H9 (cell line): ENCODE results near the gene ZNF133. TPM values are rescaled to one million over a fixed set of nuclear protein-coding genes. Genes with fewer than 3 reads are reported as not detected.

Experiments used
- DNase-seq: peaks from one replicate; pipeline ENCODE4 v3.0.0-alpha.2; 2017
- H2AFZ ChIP-seq: one replicate; pipeline ENCODE4 v1.6.1; 2013; ENCODE audit warnings: mild to moderate bottlenecking, low read length, control low read depth, moderate library complexity
- H2AK5ac ChIP-seq: 2 replicates; pipeline ENCODE4 v1.6.1; 2013; ENCODE audit warnings: low read length, control low read depth, mixed read lengths; ENCODE audit not compliant: insufficient read length
- H2BK120ac ChIP-seq: one replicate; pipeline ENCODE4 v1.6.1; 2013; ENCODE audit warnings: low read depth, mild to moderate bottlenecking, low read length, control low read depth, inconsistent platforms; ENCODE audit not compliant: poor library complexity, severe bottlenecking
- H2BK12ac ChIP-seq: 2 replicates; pipeline ENCODE4 v1.6.1; 2013; ENCODE audit warnings: low read length, control low read depth, mixed read lengths, low read depth; ENCODE audit not compliant: insufficient read length
- H2BK15ac ChIP-seq: 2 replicates; pipeline ENCODE4 v1.6.1; 2013; ENCODE audit warnings: low read depth, low read length, control low read depth
- H2BK20ac ChIP-seq: one replicate; pipeline ENCODE4 v1.6.1; 2013; ENCODE audit warnings: low read depth, mild to moderate bottlenecking, low read length, control low read depth, inconsistent platforms; ENCODE audit not compliant: poor library complexity, severe bottlenecking
- H2BK5ac ChIP-seq: 2 replicates; pipeline ENCODE4 v1.6.1; 2013; ENCODE audit warnings: low read length, control low read depth, mixed read lengths; ENCODE audit not compliant: insufficient read length
- H3K14ac ChIP-seq: 2 replicates; pipeline ENCODE4 v1.6.1; 2013; ENCODE audit warnings: low read length, control low read depth; ENCODE audit not compliant: insufficient read depth
- H3K18ac ChIP-seq: 2 replicates; pipeline ENCODE4 v1.6.1; 2013; ENCODE audit warnings: low read depth, mild to moderate bottlenecking, mixed read lengths, low read length, control low read depth; ENCODE audit not compliant: insufficient read length
- H3K23ac ChIP-seq: 2 replicates; pipeline ENCODE4 v1.6.1; 2013; ENCODE audit warnings: low read length, control low read depth, mixed read lengths, low read depth; ENCODE audit not compliant: insufficient read length
- H3K23me2 ChIP-seq: 2 replicates; pipeline ENCODE4 v1.6.1; 2013; ENCODE audit warnings: low read depth, mild to moderate bottlenecking, mixed read lengths, low read length, control low read depth; ENCODE audit not compliant: insufficient read length, poor library complexity, severe bottlenecking
- H3K27ac ChIP-seq: 2 replicates; pipeline ENCODE4 v1.5.1; 2013; ENCODE audit warnings: low read length, control low read depth, mixed read lengths, low read depth; ENCODE audit not compliant: insufficient read length
- H3K27me3 ChIP-seq: 2 replicates; pipeline ENCODE4 v1.6.1; 2013; ENCODE audit warnings: low read length, control low read depth, inconsistent platforms; ENCODE audit not compliant: insufficient read depth
- H3K4ac ChIP-seq: 2 replicates; pipeline ENCODE4 v1.6.1; 2013; ENCODE audit warnings: low read depth, mild to moderate bottlenecking, control low read depth, inconsistent platforms, low read length, moderate library complexity
- H3K4me1 ChIP-seq: 2 replicates; pipeline ENCODE4 v1.6.1; 2013; ENCODE audit warnings: low read length, control low read depth, inconsistent platforms; ENCODE audit not compliant: insufficient read depth
- H3K4me2 ChIP-seq: 2 replicates; pipeline ENCODE4 v1.6.1; 2013; ENCODE audit warnings: low read length, control low read depth, mixed read lengths; ENCODE audit not compliant: insufficient read length, insufficient read depth
- H3K56ac ChIP-seq: 2 replicates; pipeline ENCODE4 v1.6.1; 2013; ENCODE audit warnings: low read depth, mild to moderate bottlenecking, mixed read lengths, low read length, control low read depth; ENCODE audit not compliant: insufficient read length
- H3K79me1 ChIP-seq: 2 replicates; pipeline ENCODE4 v1.6.1; 2013; ENCODE audit warnings: low read depth, mild to moderate bottlenecking, moderate library complexity, low read length, control low read depth, inconsistent platforms; ENCODE audit not compliant: insufficient read depth, poor library complexity, severe bottlenecking
- H3K79me2 ChIP-seq: 2 replicates; pipeline ENCODE4 v1.6.1; 2013; ENCODE audit warnings: low read length, control low read depth, inconsistent platforms; ENCODE audit not compliant: insufficient read depth
- H3K9ac ChIP-seq: 2 replicates; pipeline ENCODE4 v1.6.1; 2013; ENCODE audit warnings: low read length, control low read depth, mixed read lengths; ENCODE audit not compliant: insufficient read length; ENCODE audit errors: extremely low read depth
- H3K9me3 ChIP-seq: one replicate; pipeline ENCODE4 v1.6.1; 2013; ENCODE audit warnings: low read depth, low read length, inconsistent platforms; ENCODE audit not compliant: control insufficient read depth
- H3T11ph ChIP-seq: one replicate; pipeline ENCODE4 v1.6.1; 2013; ENCODE audit warnings: mild to moderate bottlenecking, low read length, control low read depth, inconsistent platforms
- H4K20me1 ChIP-seq: one replicate; pipeline ENCODE4 v1.6.1; 2013; ENCODE audit not compliant: control insufficient read depth, insufficient read length, insufficient read depth
- H4K5ac ChIP-seq: 2 replicates; pipeline ENCODE4 v1.6.1; 2013; ENCODE audit warnings: low read depth, mild to moderate bottlenecking, mixed read lengths, low read length, control low read depth; ENCODE audit not compliant: insufficient read length
- H4K8ac ChIP-seq: replicated peaks from 2 replicates; pipeline ENCODE4 v1.6.1; 2013; ENCODE audit warnings: low read length, control low read depth, mixed read lengths, low read depth; ENCODE audit not compliant: insufficient read length
- H4K91ac ChIP-seq: 2 replicates; pipeline ENCODE4 v1.6.1; 2013; ENCODE audit warnings: low read depth, mild to moderate bottlenecking, moderate library complexity, mixed read lengths, low read length, control low read depth; ENCODE audit not compliant: insufficient read length
- H3K27ac Mint-ChIP-seq, 3 experiments: 2 replicates in 2 of 3; 3 replicates in 1 of 3; pipeline ENCODE4 v1.8.0; 2020 to 2021; ENCODE audit warnings: mixed read lengths in 3 of 3, mild to moderate bottlenecking in 1 of 3, moderate library complexity in 1 of 3
- H3K27me3 Mint-ChIP-seq: 2 replicates; pipeline ENCODE4 v1.8.0; 2021; ENCODE audit warnings: low read depth, mild to moderate bottlenecking, moderate library complexity, mixed read lengths
- H3K36me3 Mint-ChIP-seq, 3 experiments: 2 replicates in 2 of 3; 3 replicates in 1 of 3; pipeline ENCODE4 v1.8.0; 2020 to 2021; ENCODE audit warnings: low read depth in 3 of 3, mixed read lengths in 3 of 3; ENCODE audit not compliant: insufficient read depth in 1 of 3
- H3K4me1 Mint-ChIP-seq, 2 experiments: 2 replicates each; pipeline ENCODE4 v1.8.0; 2020; ENCODE audit warnings: mixed read lengths in 2 of 2
- H3K4me3 Mint-ChIP-seq, 2 experiments: 2 replicates in 1 of 2; 3 replicates in 1 of 2; pipeline ENCODE4 v1.8.0; 2020 to 2021; ENCODE audit warnings: mild to moderate bottlenecking in 2 of 2, mixed read lengths in 2 of 2, moderate library complexity in 1 of 2
- H3K9me3 Mint-ChIP-seq, 2 experiments: 2 replicates in 1 of 2; 3 replicates in 1 of 2; pipeline ENCODE4 v1.8.0; 2020; ENCODE audit warnings: mild to moderate bottlenecking in 2 of 2, mixed read lengths in 2 of 2, moderate library complexity in 1 of 2
- CTCF ChIP-seq: fragments of 200-600 bp; sonication (generic); conservative IDR thresholded peaks from 3 replicates; pipeline ENCODE4 v1.8.0; 2021; ENCODE audit warnings: antibody characterized with exemption, mild to moderate bottlenecking
- WGBS: extraction: QIAGEN DNeasy Blood & Tissue Kit; methylation state at CpG from one replicate; pipeline ENCODE4 v1.1.7; 2013; ENCODE audit warnings: missing lambda C conversion rate, low lambda C conversion rate, mixed read lengths; ENCODE audit not compliant: insufficient read length; ENCODE audit errors: extremely low coverage; 5-methylcytosine and 5-hydroxymethylcytosine counted together
- total RNA-seq: library from RNA; stranded (reverse); gene quantifications from 2 replicates; pipeline ENCODE4 v1.2.1, GENCODE V29; 2021

The ZNF133 gene
- total RNA-seq, 1 experiment from 2014 or later = 11.0 TPM

GRCh38 chr20:18299364-18299763 lies 11.0 kb downstream of the ZNF133 start:
- no peaks in the 10 kb centered on the region for H3K9me3 ChIP-seq
- no peak overlapping the region for H4K5ac ChIP-seq
- no peak overlapping the region for H2BK20ac ChIP-seq
- H3K23ac ChIP-seq = no peak overlapping the region
- no peak overlapping the region for H4K91ac ChIP-seq
- no peak overlapping the region for H3K4ac ChIP-seq
- Mint-ChIP-seq H3K27me3 (no peaks in the 10 kb centered on the region), H3K4me3 (no peak overlapping the region), H3K36me3 (peaks cover 13 to 40% (median 29%) of the 10 kb centered on the region in 3 experiments; a peak in 6 of 7 replicates), H3K4me1 (peaks cover 2% of the 10 kb centered on the region in 2 experiments; a peak in 1 of 4 replicates), H3K9me3 (peaks cover 5 to 8% of the 10 kb centered on the region in 2 experiments; a peak in 2 of 5 replicates), H3K27ac (no peak overlapping the region)
- H2AK5ac ChIP-seq = no peak overlapping the region
- no peak overlapping the region for H3T11ph ChIP-seq
- H3K18ac ChIP-seq = no peak overlapping the region
- H3K4me1 ChIP-seq = no peaks in the 10 kb centered on the region
- H4K20me1 ChIP-seq = no peaks in the 10 kb centered on the region
- H3K14ac ChIP-seq = no peak overlapping the region
- H3K27me3 ChIP-seq = no peaks in the 10 kb centered on the region
- H3K56ac ChIP-seq = no peak overlapping the region
- no peak overlapping the region for H2AFZ ChIP-seq
- no peak overlapping the region for H2BK120ac ChIP-seq
- no peak overlapping the region for H3K27ac ChIP-seq
- no peaks in the 10 kb centered on the region for H3K79me1 ChIP-seq
- no peak overlapping the region for H2BK5ac ChIP-seq
- no peak overlapping the region for H2BK15ac ChIP-seq
- H3K9ac ChIP-seq = no peak overlapping the region
- no peak for DNase-seq
- no peak for TF ChIP-seq CTCF
- no peak overlapping the region for H3K4me2 ChIP-seq
- H3K79me2 ChIP-seq = 0 out of 2 replicates have a peak, but pooled peaks cover 4% of the 10 kb centered on the region
- H3K23me2 ChIP-seq = no peaks in the 10 kb centered on the region
- no peak overlapping the region for H4K8ac ChIP-seq
- WGBS = no CpG with 5 or more reads among the region's 3 CpGs
- no peak overlapping the region for H2BK12ac ChIP-seq
